B cell (primary cell): ENCODE data around the gene GBP5.

Source experiments
- EZH2 ChIP-seq: IDR thresholded peaks from 2 replicates; pipeline ENCODE4 v1.6.1; 2012; ENCODE audit warnings: borderline replicate concordance, low read depth, mild to moderate bottlenecking, moderate library complexity, low read length; ENCODE audit not compliant: insufficient read depth, poor library complexity, severe bottlenecking
- TF ChIP-seq, protein P1 (sequence below): fragments of 200-600 bp; IDR thresholded peaks from one replicate; pipeline ENCODE4 v1.8.0; 2022; ENCODE audit warnings: antibody characterized with exemption, mild to moderate bottlenecking

GRCh38 chr1:89254658-89255287 is 17.9 kb downstream of the GBP5 start:
- TF ChIP-seq, protein P1, sequence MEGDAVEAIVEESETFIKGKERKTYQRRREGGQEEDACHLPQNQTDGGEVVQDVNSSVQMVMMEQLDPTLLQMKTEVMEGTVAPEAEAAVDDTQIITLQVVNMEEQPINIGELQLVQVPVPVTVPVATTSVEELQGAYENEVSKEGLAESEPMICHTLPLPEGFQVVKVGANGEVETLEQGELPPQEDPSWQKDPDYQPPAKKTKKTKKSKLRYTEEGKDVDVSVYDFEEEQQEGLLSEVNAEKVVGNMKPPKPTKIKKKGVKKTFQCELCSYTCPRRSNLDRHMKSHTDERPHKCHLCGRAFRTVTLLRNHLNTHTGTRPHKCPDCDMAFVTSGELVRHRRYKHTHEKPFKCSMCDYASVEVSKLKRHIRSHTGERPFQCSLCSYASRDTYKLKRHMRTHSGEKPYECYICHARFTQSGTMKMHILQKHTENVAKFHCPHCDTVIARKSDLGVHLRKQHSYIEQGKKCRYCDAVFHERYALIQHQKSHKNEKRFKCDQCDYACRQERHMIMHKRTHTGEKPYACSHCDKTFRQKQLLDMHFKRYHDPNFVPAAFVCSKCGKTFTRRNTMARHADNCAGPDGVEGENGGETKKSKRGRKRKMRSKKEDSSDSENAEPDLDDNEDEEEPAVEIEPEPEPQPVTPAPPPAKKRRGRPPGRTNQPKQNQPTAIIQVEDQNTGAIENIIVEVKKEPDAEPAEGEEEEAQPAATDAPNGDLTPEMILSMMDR, result no peak
- no peak for TF ChIP-seq EZH2
